ENCODE results near the gene FAM83F.

FAM83F gene

GRCh38 chr22:40019100-40019499 is 24.3 kb downstream of the FAM83F start:
- H3K4me3 ChIP-seq (ENCODE audit: low read depth, low read length), result no peak overlapping the region
- TF ChIP-seq, protein P1, sequence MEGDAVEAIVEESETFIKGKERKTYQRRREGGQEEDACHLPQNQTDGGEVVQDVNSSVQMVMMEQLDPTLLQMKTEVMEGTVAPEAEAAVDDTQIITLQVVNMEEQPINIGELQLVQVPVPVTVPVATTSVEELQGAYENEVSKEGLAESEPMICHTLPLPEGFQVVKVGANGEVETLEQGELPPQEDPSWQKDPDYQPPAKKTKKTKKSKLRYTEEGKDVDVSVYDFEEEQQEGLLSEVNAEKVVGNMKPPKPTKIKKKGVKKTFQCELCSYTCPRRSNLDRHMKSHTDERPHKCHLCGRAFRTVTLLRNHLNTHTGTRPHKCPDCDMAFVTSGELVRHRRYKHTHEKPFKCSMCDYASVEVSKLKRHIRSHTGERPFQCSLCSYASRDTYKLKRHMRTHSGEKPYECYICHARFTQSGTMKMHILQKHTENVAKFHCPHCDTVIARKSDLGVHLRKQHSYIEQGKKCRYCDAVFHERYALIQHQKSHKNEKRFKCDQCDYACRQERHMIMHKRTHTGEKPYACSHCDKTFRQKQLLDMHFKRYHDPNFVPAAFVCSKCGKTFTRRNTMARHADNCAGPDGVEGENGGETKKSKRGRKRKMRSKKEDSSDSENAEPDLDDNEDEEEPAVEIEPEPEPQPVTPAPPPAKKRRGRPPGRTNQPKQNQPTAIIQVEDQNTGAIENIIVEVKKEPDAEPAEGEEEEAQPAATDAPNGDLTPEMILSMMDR (IDR thresholded peaks at IDR 0.05; ENCODE audit: low read depth, low read length), result no peak
- H3K9me3 ChIP-seq (ENCODE audit: severe bottlenecking), result no peaks in the 10 kb centered on the region
- H3K36me3 ChIP-seq, result no peaks in the 10 kb centered on the region; the same call in 1 of the 2 replicates
- no peak for DNase-seq
- no peak overlapping the region for H3K27ac ChIP-seq
- no peaks in the 10 kb centered on the region for H3K27me3 ChIP-seq (ENCODE audit: insufficient read depth, low read depth, severe bottlenecking)

DNA sequence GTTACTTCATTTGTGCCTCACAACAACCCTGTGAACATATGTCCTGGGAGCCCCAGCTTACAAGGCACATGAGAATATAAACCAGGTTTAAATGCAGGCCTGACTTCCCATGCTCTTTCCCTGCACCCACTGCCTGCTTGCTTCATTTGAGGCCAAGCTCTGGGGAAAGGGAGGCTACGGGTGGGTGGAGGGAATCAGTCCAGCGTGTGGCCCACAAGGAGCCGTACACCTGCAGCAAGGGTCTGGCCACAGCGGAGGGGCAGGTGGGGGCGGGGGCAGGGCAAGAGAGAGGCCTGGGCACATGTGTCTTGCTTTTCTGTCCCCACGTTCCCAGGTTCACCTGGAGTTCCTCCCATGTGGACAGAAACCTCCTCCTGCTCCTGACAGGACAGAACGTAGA is 26.2 kb downstream of the FAM83F start:
- H3K36me3 ChIP-seq, result no peaks in the 10 kb centered on the region; the same call in 1 of the 2 replicates
- no peak overlapping the region for H3K4me3 ChIP-seq (ENCODE audit: low read depth, low read length)
- H3K9me3 ChIP-seq (ENCODE audit: severe bottlenecking), result no peaks in the 10 kb centered on the region
- no peak for DNase-seq
- no peak overlapping the region for H3K27ac ChIP-seq
- TF ChIP-seq, protein P1 (IDR thresholded peaks at IDR 0.05; ENCODE audit: low read depth, low read length), result no peak
- H3K27me3 ChIP-seq (ENCODE audit: insufficient read depth, low read depth, severe bottlenecking), result no peaks in the 10 kb centered on the region

DNA sequence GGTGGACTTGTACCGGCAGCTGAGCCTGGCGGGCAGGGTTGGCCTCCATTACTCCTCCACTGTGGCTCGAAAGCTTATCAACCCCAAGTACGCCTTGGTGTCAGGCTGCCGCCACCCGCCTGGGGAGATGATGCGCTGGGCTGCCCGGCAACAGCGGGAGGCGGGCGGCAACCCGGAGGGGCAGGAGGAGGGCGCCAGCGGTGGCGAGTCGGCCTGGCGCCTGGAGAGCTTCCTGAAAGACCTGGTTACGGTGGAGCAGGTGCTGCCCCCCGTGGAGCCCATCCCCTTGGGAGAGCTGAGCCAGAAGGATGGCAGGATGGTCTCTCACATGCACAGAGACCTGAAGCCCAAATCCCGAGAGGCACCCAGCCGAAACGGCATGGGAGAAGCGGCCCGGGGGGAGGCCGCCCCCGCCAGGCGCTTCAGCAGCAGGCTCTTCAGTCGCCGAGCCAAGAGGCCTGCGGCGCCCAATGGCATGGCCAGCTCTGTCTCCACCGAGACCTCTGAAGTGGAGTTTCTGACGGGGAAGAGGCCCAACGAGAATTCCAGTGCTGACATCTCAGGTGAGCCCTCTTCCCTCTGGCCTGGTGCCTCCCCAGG is 26.7 kb downstream of the FAM83F start:
- DNase-seq, result no peak

DNA sequence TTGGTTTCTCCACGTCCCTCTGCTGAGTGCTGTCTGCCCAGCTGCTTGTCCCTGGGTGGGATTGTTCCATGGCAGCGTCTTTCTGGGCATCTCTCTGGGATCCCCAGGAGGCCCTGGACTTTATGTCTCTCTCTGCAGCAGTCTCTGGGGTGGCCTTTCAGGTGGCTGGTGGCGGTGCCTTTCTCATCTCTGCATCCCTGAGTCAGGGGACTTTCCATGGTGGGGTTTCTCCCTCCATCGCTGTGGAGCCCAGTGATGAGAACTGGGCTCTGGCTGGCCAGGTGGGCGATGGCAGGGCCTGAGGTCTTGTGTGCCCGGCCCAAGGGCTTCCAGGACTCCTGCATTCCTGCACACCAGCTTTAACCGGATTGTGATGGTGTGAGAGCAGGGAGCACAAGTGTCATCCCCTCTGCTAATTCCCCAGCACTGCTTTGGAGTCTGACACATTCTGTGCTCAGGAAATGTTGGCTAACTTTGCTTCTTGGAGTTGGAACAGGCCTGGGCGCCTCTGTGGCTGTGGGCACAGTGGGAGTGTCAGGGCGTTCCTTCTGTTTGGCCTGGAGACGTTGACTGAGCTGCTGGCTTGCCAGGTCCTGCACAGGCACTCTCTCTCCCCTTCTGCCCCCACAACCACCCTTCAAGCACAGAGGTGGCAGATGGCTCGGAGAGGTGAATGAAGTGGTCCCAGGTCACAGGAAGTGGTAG is 27.9 kb downstream of the FAM83F start:
- H3K36me3 ChIP-seq, result no peaks in the 10 kb centered on the region; the same call in 1 of the 2 replicates
- H3K4me3 ChIP-seq (ENCODE audit: low read depth, low read length), result no peak overlapping the region
- TF ChIP-seq, protein P1 (IDR thresholded peaks at IDR 0.05; ENCODE audit: low read depth, low read length), result no peak
- H3K9me3 ChIP-seq (ENCODE audit: severe bottlenecking), result no peaks in the 10 kb centered on the region
- H3K27me3 ChIP-seq (ENCODE audit: insufficient read depth, low read depth, severe bottlenecking), result no peaks in the 10 kb centered on the region
- no peak for DNase-seq
- no peak overlapping the region for H3K27ac ChIP-seq

More for the DNA sequence above, 26.7 kb downstream of the FAM83F start:
- no peaks in the 10 kb centered on the region for H3K9me3 ChIP-seq (ENCODE audit: severe bottlenecking)
- no peak overlapping the region for H3K27ac ChIP-seq
- no peaks in the 10 kb centered on the region; the same call in 1 of the 2 replicates for H3K36me3 ChIP-seq
- TF ChIP-seq, protein P1 (IDR thresholded peaks at IDR 0.05; ENCODE audit: low read depth, low read length), result no peak
- H3K4me3 ChIP-seq (ENCODE audit: low read depth, low read length), result no peak overlapping the region
- H3K27me3 ChIP-seq (ENCODE audit: insufficient read depth, low read depth, severe bottlenecking), result no peaks in the 10 kb centered on the region

GRCh38 chr22:40023341-40023841 is 28.6 kb downstream of the FAM83F start:
- no peaks in the 10 kb centered on the region for H3K27me3 ChIP-seq (ENCODE audit: insufficient read depth, low read depth, severe bottlenecking)
- H3K4me3 ChIP-seq (ENCODE audit: low read depth, low read length), result no peak overlapping the region
- TF ChIP-seq, protein P1 (IDR thresholded peaks at IDR 0.05; ENCODE audit: low read depth, low read length), result no peak
- no peaks in the 10 kb centered on the region for H3K9me3 ChIP-seq (ENCODE audit: severe bottlenecking)
- DNase-seq, result no peak
- H3K36me3 ChIP-seq, result no peaks in the 10 kb centered on the region; the same call in 1 of the 2 replicates
- H3K27ac ChIP-seq, result no peak overlapping the region
